Type B pancreatic cell (in vitro differentiated cells): ENCODE results near the gene CMKLR1. TPM values are rescaled to one million over a fixed set of nuclear protein-coding genes. Genes with fewer than 3 reads are reported as not detected.

ENCODE experiments used
- DNase-seq: peaks from one replicate; pipeline ENCODE4 v3.0.0; 2021; ENCODE audit warnings: mixed read lengths; ENCODE audit not compliant: unreplicated experiment; ENCODE audit errors: extremely low spot score
- H3K27ac Mint-ChIP-seq: 2 replicates; pipeline ENCODE4 v1.8.0; 2021; ENCODE audit warnings: mild to moderate bottlenecking, mixed read lengths
- H3K27me3 Mint-ChIP-seq: 2 replicates; pipeline ENCODE4 v1.8.0; 2021; ENCODE audit warnings: mixed read lengths
- H3K36me3 Mint-ChIP-seq: 2 replicates; pipeline ENCODE4 v1.8.0; 2021; ENCODE audit warnings: mixed read lengths
- H3K4me1 Mint-ChIP-seq: one replicate; pipeline ENCODE4 v1.8.0; 2021; ENCODE audit warnings: mixed read lengths; ENCODE audit not compliant: unreplicated experiment
- H3K4me3 Mint-ChIP-seq: 2 replicates; pipeline ENCODE4 v1.8.0; 2021; ENCODE audit warnings: mild to moderate bottlenecking, mixed read lengths
- H3K9me3 Mint-ChIP-seq: 2 replicates; pipeline ENCODE4 v1.8.0; 2021; ENCODE audit warnings: mixed read lengths
- total RNA-seq: library from RNA; stranded (reverse); gene quantifications from 2 replicates; pipeline ENCODE4 v1.2.1, GENCODE V29; 2021; ENCODE audit warnings: low replicate concordance
- TF ChIP-seq, protein P1 (sequence below): fragments of 200-600 bp; sonication (generic); conservative IDR thresholded peaks from 2 replicates; pipeline ENCODE4 v1.5.0; 2021; ENCODE audit warnings: antibody characterized with exemption, mild to moderate bottlenecking

The CMKLR1 gene
- total RNA-seq, 1 donor from 2014 or later, result 0.97 TPM

GRCh38 chr12:108368089-108368488 is 29.0 kb upstream of the CMKLR1 start:
- H3K4me3 Mint-ChIP-seq, result no peak overlapping the region
- H3K27ac Mint-ChIP-seq, result no peak overlapping the region
- DNase-seq, result no peak
- H3K9me3 Mint-ChIP-seq, result no peaks in the 10 kb centered on the region
- H3K36me3 Mint-ChIP-seq, result no peaks in the 10 kb centered on the region
- peaks cover 15% of the 10 kb centered on the region for H3K27me3 Mint-ChIP-seq
- peaks cover 8% of the 10 kb centered on the region for H3K4me1 Mint-ChIP-seq
- TF ChIP-seq, protein P1, sequence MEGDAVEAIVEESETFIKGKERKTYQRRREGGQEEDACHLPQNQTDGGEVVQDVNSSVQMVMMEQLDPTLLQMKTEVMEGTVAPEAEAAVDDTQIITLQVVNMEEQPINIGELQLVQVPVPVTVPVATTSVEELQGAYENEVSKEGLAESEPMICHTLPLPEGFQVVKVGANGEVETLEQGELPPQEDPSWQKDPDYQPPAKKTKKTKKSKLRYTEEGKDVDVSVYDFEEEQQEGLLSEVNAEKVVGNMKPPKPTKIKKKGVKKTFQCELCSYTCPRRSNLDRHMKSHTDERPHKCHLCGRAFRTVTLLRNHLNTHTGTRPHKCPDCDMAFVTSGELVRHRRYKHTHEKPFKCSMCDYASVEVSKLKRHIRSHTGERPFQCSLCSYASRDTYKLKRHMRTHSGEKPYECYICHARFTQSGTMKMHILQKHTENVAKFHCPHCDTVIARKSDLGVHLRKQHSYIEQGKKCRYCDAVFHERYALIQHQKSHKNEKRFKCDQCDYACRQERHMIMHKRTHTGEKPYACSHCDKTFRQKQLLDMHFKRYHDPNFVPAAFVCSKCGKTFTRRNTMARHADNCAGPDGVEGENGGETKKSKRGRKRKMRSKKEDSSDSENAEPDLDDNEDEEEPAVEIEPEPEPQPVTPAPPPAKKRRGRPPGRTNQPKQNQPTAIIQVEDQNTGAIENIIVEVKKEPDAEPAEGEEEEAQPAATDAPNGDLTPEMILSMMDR, result no peak

GRCh38 chr12:108367436-108367835 is 28.3 kb upstream of the CMKLR1 start:
- Mint-ChIP-seq H3K27me3 (peaks cover 15% of the 10 kb centered on the region), H3K4me1 (peaks cover 8% of the 10 kb centered on the region), H3K27ac (no peak overlapping the region), H3K36me3 (no peaks in the 10 kb centered on the region), H3K4me3 (no peak overlapping the region), H3K9me3 (no peaks in the 10 kb centered on the region)
- TF ChIP-seq, protein P1, result no peak
- DNase-seq, result no peak

DNA sequence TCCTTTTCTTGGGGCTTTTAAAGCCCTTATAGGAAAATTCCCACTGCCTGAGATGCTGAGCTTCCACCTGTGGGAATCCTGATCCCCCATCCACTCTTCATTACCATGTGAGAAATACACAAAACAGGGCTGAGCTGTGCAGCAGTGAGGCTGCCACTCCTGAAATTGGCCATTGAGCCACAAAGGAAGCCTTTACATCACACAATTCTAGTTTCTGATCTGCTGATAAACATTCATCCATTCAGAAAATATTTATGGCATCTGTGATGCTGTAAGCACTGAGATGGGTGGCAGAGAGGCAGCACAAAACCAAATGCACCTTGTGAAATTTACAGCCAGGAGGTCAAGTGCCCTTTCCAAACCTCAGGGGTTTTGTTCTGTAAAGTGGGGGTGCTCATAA is 26.2 kb upstream of the CMKLR1 start:
- Mint-ChIP-seq H3K36me3 (no peaks in the 10 kb centered on the region), H3K27ac (no peak overlapping the region), H3K9me3 (no peaks in the 10 kb centered on the region), H3K4me3 (no peak overlapping the region), H3K4me1 (peaks cover 8% of the 10 kb centered on the region), H3K27me3 (peaks cover 22% of the 10 kb centered on the region)
- no peak for DNase-seq
- TF ChIP-seq, protein P1, result no peak

DNA sequence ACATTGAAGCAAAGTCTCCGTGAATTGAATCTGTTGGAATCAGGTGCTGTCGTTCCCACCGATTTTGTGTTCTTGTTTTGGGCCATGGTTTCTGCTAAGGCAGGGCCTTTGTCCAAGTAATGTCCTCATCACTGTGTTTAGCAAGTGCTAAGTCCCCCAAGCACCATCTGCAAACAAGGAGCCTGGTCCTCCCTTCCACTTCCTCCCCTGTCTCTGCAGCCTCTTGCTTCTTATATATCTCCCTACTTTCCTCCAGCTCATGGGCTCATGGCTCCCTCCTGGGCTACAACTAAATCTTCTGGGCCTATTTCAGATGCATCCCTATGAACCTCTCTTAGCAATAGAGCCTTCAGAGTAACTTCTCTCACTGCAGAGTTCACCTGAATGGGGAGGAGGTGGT is 25.8 kb upstream of the CMKLR1 start:
- H3K27ac Mint-ChIP-seq, result no peak overlapping the region
- H3K9me3 Mint-ChIP-seq, result no peaks in the 10 kb centered on the region
- no peak for DNase-seq
- TF ChIP-seq, protein P1, result no peak
- H3K36me3 Mint-ChIP-seq, result no peaks in the 10 kb centered on the region
- H3K4me1 Mint-ChIP-seq, result peaks cover 8% of the 10 kb centered on the region
- H3K27me3 Mint-ChIP-seq, result peaks cover 22% of the 10 kb centered on the region
- H3K4me3 Mint-ChIP-seq, result no peak overlapping the region

GRCh38 chr12:108363565-108363964 is 24.5 kb upstream of the CMKLR1 start:
- Mint-ChIP-seq H3K4me1 (peaks cover 4% of the 10 kb centered on the region), H3K4me3 (peak overlapping the region; percentile 31), H3K9me3 (no peaks in the 10 kb centered on the region), H3K27ac (no peak overlapping the region), H3K36me3 (no peaks in the 10 kb centered on the region), H3K27me3 (peaks cover 22% of the 10 kb centered on the region)
- TF ChIP-seq, protein P1, result no peak
- no peak for DNase-seq

- H3K27ac Mint-ChIP-seq, result no peak overlapping the region
- TF ChIP-seq, protein P1, result no peak
- no peaks in the 10 kb centered on the region for H3K36me3 Mint-ChIP-seq
- no peak for DNase-seq
- H3K27me3 Mint-ChIP-seq, result peaks cover 22% of the 10 kb centered on the region
- H3K4me1 Mint-ChIP-seq, result peaks cover 8% of the 10 kb centered on the region
- H3K9me3 Mint-ChIP-seq, result no peaks in the 10 kb centered on the region
- H3K4me3 Mint-ChIP-seq, result no peak overlapping the region
These were observed 24.1 kb upstream of the CMKLR1 start for GRCh38 chr12:108363165-108363564.
